HepG2 (cell line): ENCODE results near the gene MAMSTR. TPM values are rescaled to one million over a fixed set of nuclear protein-coding genes. Genes with fewer than 3 reads are reported as not detected.

ENCODE experiments used
- ATAC-seq: fragments of 200-7000 bp; cut with Tn5 transposase; 3 replicates; pipeline ENCODE4 v1.9.1; 2020; ENCODE audit warnings: mild to moderate bottlenecking, moderate library complexity
- BruUV-seq: library from RNA; stranded (reverse); fragments of 400-500 nt; replicated peaks from 2 replicates; lab custom pipeline; 2021; lab: Mats Ljungman, UMichigan
- CTCF ChIA-PET: fragments of 300-600 bp; formaldehyde crosslinking; extraction: SDS; loops from one replicate; lab custom pipeline; 2021; ENCODE audit warnings: low total read pairs, inconsistent platforms, low intra/inter-chr PET ratio; lab: Yijun Ruan, JAX
- POLR2A ChIA-PET: fragments of 350-600 bp; sonication (Branson Sonifier 250); formaldehyde crosslinking; loops from one replicate; lab custom pipeline; 2020; ENCODE audit warnings: antibody characterized with exemption, inconsistent platforms; lab: Yijun Ruan, JAX
- DNase-seq: peaks from one replicate; pipeline ENCODE4 v3.0.0-alpha.2; 2015; ENCODE audit warnings: low spot score
- FAIRE-seq: peaks from 3 replicates; lab custom pipeline; 2011; peaks lifted over from hg19 to GRCh38; lab: Jason Lieb, UNC
- H2AFZ ChIP-seq: one replicate; pipeline ENCODE4 v1.6.1; 2011; ENCODE audit warnings: low read length, inconsistent platforms
- H3K27ac ChIP-seq: fragments of 300-600 bp; 3 replicates; pipeline ENCODE4 v1.8.0; 2011; ENCODE audit warnings: mixed run types, mild to moderate bottlenecking, mixed read lengths, low read length, inconsistent platforms; ENCODE audit not compliant: insufficient read depth; ENCODE audit errors: extremely low read length
- H3K27me3 ChIP-seq, 2 experiments: fragments of 200-600 bp in 1 of 2; 2 replicates in 1 of 2; 3 replicates in 1 of 2; pipeline versions ENCODE4 v1.6.0 to v1.8.0; 2011; ENCODE audit warnings: low read length in 2 of 2, mild to moderate bottlenecking in 2 of 2, moderate library complexity in 2 of 2, inconsistent platforms in 1 of 2; ENCODE audit not compliant: insufficient read depth in 2 of 2, control insufficient read depth in 1 of 2
- H3K36me3 ChIP-seq, 2 experiments: fragments of 200-600 bp in 1 of 2; replicated peaks in 1 of 2; 2 replicates in 1 of 2; 3 replicates in 1 of 2; pipeline versions ENCODE4 v1.5.1 to v1.8.0; 2011; ENCODE audit warnings: low read length in 2 of 2, inconsistent platforms in 1 of 2; ENCODE audit not compliant: insufficient read depth in 2 of 2, control insufficient read depth in 1 of 2
- H3K4me1 ChIP-seq: 2 replicates; pipeline ENCODE4 v1.5.1; 2012; ENCODE audit warnings: low read length, inconsistent platforms; ENCODE audit not compliant: insufficient read depth
- H3K4me2 ChIP-seq: 2 replicates; pipeline ENCODE4 v1.6.0; 2011; ENCODE audit warnings: low read depth, low read length, inconsistent platforms
- H3K4me3 ChIP-seq, 3 experiments: fragments of 200-600 bp in 1 of 3; sonication (generic), shearing (Covaris generic) in 1 of 3; replicated peaks in 1 of 3; 2 replicates each; pipeline ENCODE4 v1.5.1; 2011 to 2016; ENCODE audit warnings: low read length in 3 of 3, inconsistent platforms in 2 of 3, low read depth in 2 of 3, mild to moderate bottlenecking in 2 of 3, control low read depth in 1 of 3, mixed read lengths in 1 of 3; ENCODE audit not compliant: insufficient read depth in 1 of 3
- H3K79me2 ChIP-seq: one replicate; pipeline ENCODE4 v1.6.1; 2011; ENCODE audit warnings: low read length, inconsistent platforms; ENCODE audit not compliant: insufficient read depth
- H3K9ac ChIP-seq: 2 replicates; pipeline ENCODE4 v1.6.0; 2011; ENCODE audit warnings: mild to moderate bottlenecking, low read depth, low read length, inconsistent platforms; ENCODE audit not compliant: insufficient read depth
- H3K9me3 ChIP-seq: 2 replicates; pipeline ENCODE4 v1.5.1; 2012; ENCODE audit warnings: mild to moderate bottlenecking, low read length
- H4K20me1 ChIP-seq: 2 replicates; pipeline ENCODE4 v1.6.0; 2011; ENCODE audit warnings: inconsistent platforms, mild to moderate bottlenecking, low read length, moderate library complexity; ENCODE audit not compliant: insufficient read depth
- FOXM1 ChIP-seq: sonication (generic); formaldehyde crosslinking; IDR thresholded peaks from 2 replicates; pipeline ENCODE4 v1.5.0; 2020; ENCODE audit warnings: missing genetic modification reagents
- HIVEP1 ChIP-seq: sonication (generic); formaldehyde crosslinking; IDR thresholded peaks from 2 replicates; pipeline ENCODE4 v1.4.0; 2020; ENCODE audit warnings: mild to moderate bottlenecking, missing genetic modification reagents
- RFX1 ChIP-seq: fragments of 450-650 bp; IDR thresholded peaks from 2 replicates; pipeline ENCODE4 v1.6.1; 2017
- SRSF9 ChIP-seq: fragments of 200-400 bp; formaldehyde crosslinking; IDR thresholded peaks from 2 replicates; pipeline ENCODE4 v1.6.1; 2018; ENCODE audit warnings: borderline replicate concordance, mild to moderate bottlenecking, low read depth, low read length; ENCODE audit not compliant: insufficient read depth, poor library complexity, severe bottlenecking
- ZBTB20 ChIP-seq: sonication (generic); formaldehyde crosslinking; IDR thresholded peaks from 2 replicates; pipeline ENCODE4 v1.8.1; 2023; ENCODE audit warnings: missing genetic modification reagents, low read depth, mild to moderate bottlenecking, borderline replicate concordance
- ZEB1 ChIP-seq: IDR thresholded peaks from 2 replicates; pipeline ENCODE4 v1.6.1; 2012; ENCODE audit warnings: mild to moderate bottlenecking, low read depth, inconsistent platforms; ENCODE audit not compliant: insufficient replicate concordance
- ZNF83 ChIP-seq: sonication (generic); formaldehyde crosslinking; IDR thresholded peaks from 2 replicates; pipeline ENCODE4 v1.4.0; 2020; ENCODE audit warnings: missing genetic modification reagents, mild to moderate bottlenecking, borderline replicate concordance
- WGBS: methylation state at CpG from one replicate; pipeline ENCODE4 v1.1.6; 2017; ENCODE audit warnings: low lambda C conversion rate; 5-methylcytosine and 5-hydroxymethylcytosine counted together
- in situ Hi-C: cut with HindIII; loops from 2 replicates; pipeline ENCODE4 v1.10.0; 2017; ENCODE audit warnings: low pct_unique_long_range_greater_than_20kb; ENCODE audit not compliant: extremely low pct_ligation_motif_present
- intact Hi-C: fragments of 100-400 bp; cut with micrococcal nuclease; formaldehyde crosslinking; loops from one replicate; pipeline ENCODE4 v1.10.0; 2022; ENCODE audit not compliant: unreplicated experiment
- polyA plus RNA-seq, 8 experiments: library from polyadenylated mRNA; depleted of rRNA in 3 of 8; stranded (reverse) in 7 of 8; unstranded in 1 of 8; fragments of >200 nt; fragmentation: Illumina TruSeq in 4 of 8; extraction: Trizol in 4 of 8; gene quantifications; 2 replicates each; pipeline versions ENCODE4 v1.2.1 to v1.2.3, GENCODE V29; 2011 to 2016; ENCODE audit warnings: low read depth in 4 of 8, missing spikeins in 1 of 8, mixed read lengths in 1 of 8; ENCODE audit not compliant: insufficient read depth in 1 of 8
- total RNA-seq, 5 experiments: library from RNA; depleted of rRNA; stranded (reverse); fragments of >200 nt; fragmentation: Illumina TruSeq; extraction: Trizol; gene quantifications; 2 replicates each; pipeline ENCODE4 v1.2.3, GENCODE V29; 2016; ENCODE audit warnings: low read depth in 1 of 5
- TF ChIP-seq, protein P1 (sequence below): sonication (generic); formaldehyde crosslinking; IDR thresholded peaks from 2 replicates; pipeline ENCODE4 v1.5.0; 2020; ENCODE audit warnings: mild to moderate bottlenecking, missing genetic modification reagents
- TF ChIP-seq, protein P2 (sequence below): sonication (generic); formaldehyde crosslinking; IDR thresholded peaks from 2 replicates; pipeline ENCODE4 v1.4.0; 2020; ENCODE audit warnings: mild to moderate bottlenecking, missing genetic modification reagents

The MAMSTR gene
- total and polyA plus RNA-seq, 2 of the 13 experiments (the other 11 are each of a cell fraction or from before 2014, with no cell fraction given), result 2.2 to 2.4 TPM

DNA sequence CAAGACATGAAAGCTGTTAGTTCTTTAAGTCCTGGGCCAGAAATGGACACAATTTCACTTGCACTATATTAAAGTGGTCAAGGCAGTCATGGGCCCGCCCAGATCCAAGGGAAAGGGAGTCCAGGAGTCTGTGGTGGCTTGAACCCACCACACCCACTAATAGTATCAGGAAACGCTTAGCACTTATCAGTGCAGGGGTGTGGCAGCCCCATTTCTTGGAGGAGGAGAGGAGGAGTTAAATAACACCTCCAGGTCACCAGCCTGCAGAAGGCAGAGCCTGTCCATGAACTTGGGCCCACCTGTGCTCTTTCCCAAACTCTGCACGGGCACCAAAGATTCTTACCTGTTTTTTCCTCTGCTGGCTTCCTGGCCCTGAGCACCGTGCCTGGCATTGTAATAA is 41.3 kb downstream of the MAMSTR start:
- H3K27ac ChIP-seq, result no peak overlapping the region
- no peak overlapping the region for H3K4me2 ChIP-seq
- in situ Hi-C loops (loop anchor here (10.0 kb wide), 2 partner anchors 107 to 157 kb away; partner anchors contain the start of gene HSD17B14), intact Hi-C loops (loop anchor here (5.0 kb wide), 1 partner anchor 34 kb away; no protein-coding TSS in a partner anchor)
- WGBS, result 49% methylated on average over 4 of the region's 4 CpGs
- H3K4me1 ChIP-seq, result peaks cover 29% of the 10 kb centered on the region
- CTCF ChIA-PET, result no interaction called here
- POLR2A ChIA-PET, result no interaction called here
- ATAC-seq (no peak), DNase-seq (no peak), FAIRE-seq (no peak)
- no peaks in the 10 kb centered on the region for H4K20me1 ChIP-seq
- no peaks in the 10 kb centered on the region for H3K79me2 ChIP-seq
- H3K27me3 ChIP-seq, result peaks cover 6 to 16% of the 10 kb centered on the region in 2 experiments; a peak in 4 of 5 replicates
- no peak overlapping the region for H2AFZ ChIP-seq
- TF ChIP-seq, protein P1, sequence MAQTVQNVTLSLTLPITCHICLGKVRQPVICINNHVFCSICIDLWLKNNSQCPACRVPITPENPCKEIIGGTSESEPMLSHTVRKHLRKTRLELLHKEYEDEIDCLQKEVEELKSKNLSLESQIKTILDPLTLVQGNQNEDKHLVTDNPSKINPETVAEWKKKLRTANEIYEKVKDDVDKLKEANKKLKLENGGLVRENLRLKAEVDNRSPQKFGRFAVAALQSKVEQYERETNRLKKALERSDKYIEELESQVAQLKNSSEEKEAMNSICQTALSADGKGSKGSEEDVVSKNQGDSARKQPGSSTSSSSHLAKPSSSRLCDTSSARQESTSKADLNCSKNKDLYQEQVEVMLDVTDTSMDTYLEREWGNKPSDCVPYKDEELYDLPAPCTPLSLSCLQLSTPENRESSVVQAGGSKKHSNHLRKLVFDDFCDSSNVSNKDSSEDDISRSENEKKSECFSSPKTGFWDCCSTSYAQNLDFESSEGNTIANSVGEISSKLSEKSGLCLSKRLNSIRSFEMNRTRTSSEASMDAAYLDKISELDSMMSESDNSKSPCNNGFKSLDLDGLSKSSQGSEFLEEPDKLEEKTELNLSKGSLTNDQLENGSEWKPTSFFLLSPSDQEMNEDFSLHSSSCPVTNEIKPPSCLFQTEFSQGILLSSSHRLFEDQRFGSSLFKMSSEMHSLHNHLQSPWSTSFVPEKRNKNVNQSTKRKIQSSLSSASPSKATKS (CRISPR knock-in tag), result no peak
- TF ChIP-seq RFX1 (no peak), ZBTB20 (no peak), HIVEP1 (no peak), SRSF9 (no peak), ZEB1 (no peak), FOXM1 (CRISPR knock-in tag) (no peak), ZNF83 (CRISPR knock-in tag) (no peak)
- TF ChIP-seq, protein P2, sequence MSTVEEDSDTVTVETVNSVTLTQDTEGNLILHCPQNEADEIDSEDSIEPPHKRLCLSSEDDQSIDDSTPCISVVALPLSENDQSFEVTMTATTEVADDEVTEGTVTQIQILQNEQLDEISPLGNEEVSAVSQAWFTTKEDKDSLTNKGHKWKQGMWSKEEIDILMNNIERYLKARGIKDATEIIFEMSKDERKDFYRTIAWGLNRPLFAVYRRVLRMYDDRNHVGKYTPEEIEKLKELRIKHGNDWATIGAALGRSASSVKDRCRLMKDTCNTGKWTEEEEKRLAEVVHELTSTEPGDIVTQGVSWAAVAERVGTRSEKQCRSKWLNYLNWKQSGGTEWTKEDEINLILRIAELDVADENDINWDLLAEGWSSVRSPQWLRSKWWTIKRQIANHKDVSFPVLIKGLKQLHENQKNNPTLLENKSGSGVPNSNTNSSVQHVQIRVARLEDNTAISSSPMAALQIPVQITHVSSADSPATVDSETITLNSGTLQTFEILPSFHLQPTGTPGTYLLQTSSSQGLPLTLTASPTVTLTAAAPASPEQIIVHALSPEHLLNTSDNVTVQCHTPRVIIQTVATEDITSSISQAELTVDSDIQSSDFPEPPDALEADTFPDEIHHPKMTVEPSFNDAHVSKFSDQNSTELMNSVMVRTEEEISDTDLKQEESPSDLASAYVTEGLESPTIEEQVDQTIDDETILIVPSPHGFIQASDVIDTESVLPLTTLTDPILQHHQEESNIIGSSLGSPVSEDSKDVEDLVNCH (CRISPR knock-in tag), result no peak
- no peak overlapping the region for H3K4me3 ChIP-seq
- H3K9ac ChIP-seq, result no peak overlapping the region
- no peaks in the 10 kb centered on the region for H3K9me3 ChIP-seq
- H3K36me3 ChIP-seq, result no peaks in the 10 kb centered on the region
- no TSS peak for BruUV-seq
